Naive thymus-derived CD4-positive, alpha-beta T cell (primary cell): ENCODE data around the gene CCL1. TPM values are rescaled to one million over a fixed set of nuclear protein-coding genes. Genes with fewer than 3 reads are reported as not detected.

Experiments used
- ATAC-seq: fragments of 150-1000 bp; cut with Tn5 transposase; 2 replicates; pipeline ENCODE4 v1.10.0; 2021; ENCODE audit warnings: mild to moderate bottlenecking, moderate library complexity
- CTCF ChIA-PET: fragments of 350-600 bp; sonication (Branson Sonifier 250); formaldehyde crosslinking; loops from one replicate; lab custom pipeline; 2021; ENCODE audit warnings: antibody characterized with exemption; lab: Charles Lee
- POLR2A ChIA-PET: fragments of 350-600 bp; sonication (Branson Sonifier 250); formaldehyde crosslinking; loops from one replicate; lab custom pipeline; 2021; ENCODE audit warnings: antibody characterized with exemption, inconsistent platforms; lab: Charles Lee
- DNase-seq, 9 donors: peaks; one replicate each; pipeline versions ENCODE4 v3.0.0 to v3.0.0-alpha.2; 2020 to 2022; ENCODE audit warnings: mixed read lengths in 1 of 9
- H3K27ac ChIP-seq: one replicate; pipeline ENCODE4 v1.7.0; 2013; ENCODE audit warnings: mild to moderate bottlenecking, low read depth, low read length, moderate library complexity
- H3K27me3 ChIP-seq, 2 donors: one replicate each; pipeline ENCODE4 v1.7.0; 2013; ENCODE audit warnings: low read length in 2 of 2, mild to moderate bottlenecking in 2 of 2, moderate library complexity in 2 of 2; ENCODE audit not compliant: control insufficient read depth in 2 of 2, insufficient read depth in 2 of 2
- H3K36me3 ChIP-seq, 3 experiments: 1 replicate in 2 of 3; 2 replicates in 1 of 3; pipeline ENCODE4 v1.7.0; 2013; ENCODE audit warnings: low read length in 3 of 3, mild to moderate bottlenecking in 3 of 3, moderate library complexity in 1 of 3; ENCODE audit not compliant: insufficient read depth in 3 of 3, control insufficient read depth in 2 of 3
- H3K4me1 ChIP-seq, 2 donors: one replicate each; pipeline ENCODE4 v1.7.0; 2013; ENCODE audit warnings: low read length in 2 of 2, mild to moderate bottlenecking in 2 of 2, moderate library complexity in 1 of 2; ENCODE audit not compliant: control insufficient read depth in 2 of 2, insufficient read depth in 2 of 2
- H3K4me3 ChIP-seq: 2 replicates; pipeline ENCODE4 v1.7.0; 2013; ENCODE audit warnings: mild to moderate bottlenecking, low read length
- H3K9me3 ChIP-seq, 3 experiments: 1 replicate in 2 of 3; 2 replicates in 1 of 3; pipeline ENCODE4 v1.7.0; 2013; ENCODE audit warnings: low read length in 3 of 3; ENCODE audit not compliant: control insufficient read depth in 2 of 3
- H3K27ac Mint-ChIP-seq, 9 donors: one replicate each; pipeline ENCODE4 v1.8.0; 2020 to 2022; ENCODE audit warnings: mixed read lengths in 9 of 9, mild to moderate bottlenecking in 8 of 9, moderate library complexity in 5 of 9, inconsistent platforms in 2 of 9
- H3K27me3 Mint-ChIP-seq, 5 donors: one replicate each; pipeline ENCODE4 v1.8.0; 2021 to 2022; ENCODE audit warnings: mixed read lengths in 5 of 5, mild to moderate bottlenecking in 1 of 5
- H3K36me3 Mint-ChIP-seq, 5 donors: one replicate each; pipeline ENCODE4 v1.8.0; 2020 to 2022; ENCODE audit warnings: mixed read lengths in 5 of 5, mild to moderate bottlenecking in 3 of 5, inconsistent platforms in 1 of 5
- H3K4me1 Mint-ChIP-seq, 7 donors: one replicate each; pipeline ENCODE4 v1.8.0; 2020 to 2022; ENCODE audit warnings: mixed read lengths in 7 of 7, mild to moderate bottlenecking in 3 of 7, inconsistent platforms in 1 of 7
- H3K4me3 Mint-ChIP-seq, 10 donors: one replicate each; pipeline ENCODE4 v1.8.0; 2020 to 2022; ENCODE audit warnings: mild to moderate bottlenecking in 10 of 10, mixed read lengths in 10 of 10, moderate library complexity in 6 of 10, inconsistent platforms in 2 of 10
- H3K9me3 Mint-ChIP-seq, 11 donors: one replicate each; pipeline ENCODE4 v1.8.0; 2020 to 2022; ENCODE audit warnings: mixed read lengths in 11 of 11, mild to moderate bottlenecking in 4 of 11, inconsistent platforms in 1 of 11, moderate library complexity in 1 of 11
- intact Hi-C, 2 donors: fragments of 100-400 bp; cut with micrococcal nuclease; formaldehyde crosslinking; loops; one replicate each; pipeline ENCODE4 v1.15.1; 2023
- polyA plus RNA-seq, 2 donors: library from polyadenylated mRNA; unstranded; fragments of 300-500 nt; fragmentation: Illumina TruSeq; gene quantifications; one replicate each; pipeline ENCODE4 v1.2.3, GENCODE V29; 2021
- total RNA-seq, 6 experiments: library from RNA in 5 of 6; stranded (reverse) in 5 of 6; gene quantifications; 1 replicate in 5 of 6; 2 replicates in 1 of 6; pipeline ENCODE4 v1.2.3 and lab custom pipeline; 2021 to 2026

Gene CCL1
- total and polyA plus RNA-seq, 7 experiments from 2014 or later, result 17.4 TPM; not detected in 6

DNA sequence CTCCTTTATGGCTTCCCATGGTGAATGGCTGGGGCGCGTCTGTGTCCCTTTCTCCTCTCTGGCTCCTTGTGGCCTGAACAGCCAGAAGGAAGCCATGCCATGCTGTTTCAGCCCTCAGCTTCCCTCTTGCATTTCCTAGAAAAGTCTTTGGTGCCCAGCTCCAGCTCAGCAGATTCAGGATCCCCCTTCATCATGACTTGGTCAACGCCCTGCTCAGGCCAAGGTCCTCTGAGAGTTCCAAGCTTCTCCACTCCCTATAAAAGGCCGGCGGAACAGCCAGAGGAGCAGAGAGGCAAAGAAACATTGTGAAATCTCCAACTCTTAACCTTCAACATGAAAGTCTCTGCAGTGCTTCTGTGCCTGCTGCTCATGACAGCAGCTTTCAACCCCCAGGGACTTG is 6.8 kb downstream of the CCL1 start, which contains the start of gene CCL13:
TSS of gene CCL13 (plus strand) at position 287 of the 400 bp plus-strand sequence. CDS start at position 334, 47 bp downstream.
- Histone ChIP-seq H3K27me3 (no peaks in the 10 kb centered on the region), H3K27ac (no peak within 1 kb of the TSS), H3K36me3 (no peaks in the 10 kb centered on the region), H3K4me3 (no peak within 1 kb of the TSS), H3K4me1 (no peaks in the 10 kb centered on the region), H3K9me3 (no peaks in the 10 kb centered on the region)
- intact Hi-C loops, result no loop called here
- Mint-ChIP-seq H3K27me3 (peaks cover 4 to 40% (median 10%) of the 10 kb centered on the region in 5 donors), H3K4me1 (peaks cover 0 to 5% (median 0%) of the 10 kb centered on the region in 7 donors), H3K4me3 (no peak within 1 kb of the TSS), H3K36me3 (no peaks in the 10 kb centered on the region), H3K27ac (no peak within 1 kb of the TSS), H3K9me3 (peaks cover 0 to 4% (median 0%) of the 10 kb centered on the region in 11 donors)
- ChIA-PET POLR2A (no interaction called here), CTCF (no interaction called here)
- ATAC-seq, result no peak
- no peak for DNase-seq

DNA sequence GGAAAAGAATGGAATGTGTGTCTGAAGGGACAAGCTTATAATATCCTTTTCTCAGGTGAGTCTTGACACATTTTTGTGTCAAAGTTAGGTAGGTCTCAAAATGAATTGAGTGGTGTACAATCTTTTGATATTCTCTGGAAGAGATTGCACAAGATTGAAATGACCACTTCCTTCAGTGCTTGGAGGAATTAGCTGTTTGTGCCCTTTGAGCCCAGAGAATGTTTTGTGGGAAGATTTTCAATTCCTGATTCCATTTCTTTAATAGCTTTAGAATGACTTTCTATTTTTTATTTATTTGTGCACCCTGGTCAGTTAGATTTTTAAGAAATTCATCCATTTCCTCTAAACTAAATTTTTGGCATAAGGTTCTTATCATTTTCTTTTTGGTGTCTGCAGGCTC is 8.4 kb downstream of the CCL1 start:
- peaks cover 0 to 4% (median 0%) of the 10 kb centered on the region in 11 donors for H3K9me3 Mint-ChIP-seq
- no peak overlapping the region for H3K4me3 ChIP-seq
- no peak overlapping the region for H3K27ac ChIP-seq
- H3K4me3 Mint-ChIP-seq, result no peak overlapping the region
- no peaks in the 10 kb centered on the region for H3K4me1 Mint-ChIP-seq
- H3K27ac Mint-ChIP-seq, result no peak overlapping the region
- intact Hi-C loops, result no loop called here
- no peaks in the 10 kb centered on the region for H3K4me1 ChIP-seq
- H3K36me3 Mint-ChIP-seq, result no peaks in the 10 kb centered on the region
- H3K27me3 ChIP-seq, result no peaks in the 10 kb centered on the region
- CTCF ChIA-PET, result no interaction called here
- no peak for DNase-seq
- no peaks in the 10 kb centered on the region for H3K9me3 ChIP-seq
- no peaks in the 10 kb centered on the region for H3K36me3 ChIP-seq
- H3K27me3 Mint-ChIP-seq, result peaks cover 4 to 43% (median 10%) of the 10 kb centered on the region in 5 donors
- no peak for ATAC-seq
- POLR2A ChIA-PET, result no interaction called here

DNA sequence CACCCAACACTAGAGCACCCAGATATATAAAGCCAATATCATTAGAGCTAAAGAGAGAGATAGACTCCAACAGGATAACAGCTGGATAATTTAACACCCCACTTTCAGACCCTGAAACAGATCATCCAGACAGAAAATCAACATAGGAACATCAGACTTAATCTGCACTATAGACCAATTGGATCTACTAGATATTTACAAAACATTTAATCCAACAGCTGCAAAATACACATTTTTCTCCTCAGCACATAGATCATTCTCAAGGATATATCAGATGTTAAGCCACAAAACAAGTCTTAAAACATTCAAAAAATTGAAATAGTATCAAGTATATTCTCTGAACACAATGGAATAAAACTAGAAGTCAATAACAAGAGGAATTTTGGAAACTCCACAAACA is 10.8 kb downstream of the CCL1 start:
- H3K4me3 Mint-ChIP-seq, result no peak overlapping the region
- H3K36me3 ChIP-seq, result no peaks in the 10 kb centered on the region
- H3K27me3 ChIP-seq, result no peaks in the 10 kb centered on the region
- H3K36me3 Mint-ChIP-seq, result no peaks in the 10 kb centered on the region
- H3K9me3 Mint-ChIP-seq, result peaks cover 0 to 4% (median 0%) of the 10 kb centered on the region in 11 donors
- no peak for DNase-seq
- no peaks in the 10 kb centered on the region for H3K9me3 ChIP-seq
- H3K27ac Mint-ChIP-seq, result no peak overlapping the region
- no peak overlapping the region for H3K27ac ChIP-seq
- no peak overlapping the region for H3K4me3 ChIP-seq
- peaks cover 7 to 54% (median 20%) of the 10 kb centered on the region in 5 donors for H3K27me3 Mint-ChIP-seq
- ChIA-PET CTCF (interaction anchor here (1.4 kb wide), 1 partner anchor 10 kb away, joined by 4 read pairs; no protein-coding TSS in a partner anchor), POLR2A (no interaction called here)
- intact Hi-C loops, result no loop called here
- no peaks in the 10 kb centered on the region for H3K4me1 ChIP-seq
- H3K4me1 Mint-ChIP-seq, result no peaks in the 10 kb centered on the region
- ATAC-seq, result no peak

DNA sequence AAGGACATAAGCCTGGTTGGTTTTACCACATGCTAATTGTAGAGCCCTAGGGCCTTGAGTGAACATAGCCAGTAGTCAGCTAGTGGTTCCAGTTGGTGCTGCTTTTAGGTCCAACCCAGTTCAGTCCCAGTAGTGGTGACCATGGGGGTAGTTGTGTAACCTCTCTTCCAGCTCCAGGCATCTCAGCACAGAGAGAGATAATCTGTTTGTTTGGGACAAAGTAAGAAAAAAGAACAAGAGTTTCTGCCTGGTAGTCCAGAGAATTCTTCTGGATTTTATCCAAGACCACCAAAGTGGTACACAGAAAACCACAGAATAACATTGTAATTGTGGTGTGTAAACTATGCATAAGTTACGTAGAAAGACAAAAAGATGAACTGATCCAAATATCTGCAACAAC is 11.9 kb downstream of the CCL1 start:
- H3K36me3 ChIP-seq, result no peaks in the 10 kb centered on the region
- Mint-ChIP-seq H3K9me3 (peaks cover 0 to 4% (median 0%) of the 10 kb centered on the region in 11 donors), H3K4me1 (no peaks in the 10 kb centered on the region), H3K27me3 (peaks cover 7 to 62% (median 20%) of the 10 kb centered on the region in 5 donors), H3K36me3 (no peaks in the 10 kb centered on the region), H3K27ac (no peak overlapping the region), H3K4me3 (no peak overlapping the region)
- CTCF ChIA-PET, result no interaction called here
- no peak for ATAC-seq
- POLR2A ChIA-PET, result no interaction called here
- intact Hi-C loops, result no loop called here
- H3K9me3 ChIP-seq, result no peaks in the 10 kb centered on the region
- no peak overlapping the region for H3K4me3 ChIP-seq
- no peaks in the 10 kb centered on the region for H3K4me1 ChIP-seq
- no peaks in the 10 kb centered on the region for H3K27me3 ChIP-seq
- DNase-seq, result no peak
- H3K27ac ChIP-seq, result no peak overlapping the region

DNA sequence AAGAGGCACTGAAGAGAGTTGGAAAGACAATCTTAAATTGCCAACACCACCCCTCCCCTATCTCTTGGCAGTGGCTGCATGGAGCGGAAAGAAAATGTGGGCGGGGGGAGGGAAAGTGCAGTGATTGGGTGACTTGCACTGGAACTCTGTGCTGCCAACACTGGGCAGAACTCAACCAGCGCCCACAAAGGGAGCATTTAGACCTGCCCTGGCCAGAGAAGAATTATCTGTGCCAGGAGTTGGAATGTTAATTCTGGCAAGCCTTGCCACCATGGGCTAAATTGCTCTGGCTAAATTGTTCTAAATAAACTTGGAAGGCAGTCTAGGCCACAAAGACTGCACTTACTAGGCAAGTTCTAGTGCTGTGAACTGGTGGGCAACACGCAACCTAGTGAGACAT is 13.3 kb downstream of the CCL1 start:
- Mint-ChIP-seq H3K9me3 (peaks cover 0 to 4% (median 0%) of the 10 kb centered on the region in 11 donors), H3K36me3 (no peaks in the 10 kb centered on the region), H3K4me1 (no peaks in the 10 kb centered on the region), H3K4me3 (no peak overlapping the region), H3K27me3 (peaks cover 7 to 65% (median 25%) of the 10 kb centered on the region in 5 donors), H3K27ac (no peak overlapping the region)
- ChIA-PET POLR2A (no interaction called here), CTCF (no interaction called here)
- intact Hi-C loops, result no loop called here
- H3K9me3 ChIP-seq, result no peaks in the 10 kb centered on the region
- no peak overlapping the region for H3K27ac ChIP-seq
- H3K4me3 ChIP-seq, result no peak overlapping the region
- no peaks in the 10 kb centered on the region for H3K27me3 ChIP-seq
- no peaks in the 10 kb centered on the region for H3K4me1 ChIP-seq
- ATAC-seq (no peak), DNase-seq (no peak)
- no peaks in the 10 kb centered on the region for H3K36me3 ChIP-seq

DNA sequence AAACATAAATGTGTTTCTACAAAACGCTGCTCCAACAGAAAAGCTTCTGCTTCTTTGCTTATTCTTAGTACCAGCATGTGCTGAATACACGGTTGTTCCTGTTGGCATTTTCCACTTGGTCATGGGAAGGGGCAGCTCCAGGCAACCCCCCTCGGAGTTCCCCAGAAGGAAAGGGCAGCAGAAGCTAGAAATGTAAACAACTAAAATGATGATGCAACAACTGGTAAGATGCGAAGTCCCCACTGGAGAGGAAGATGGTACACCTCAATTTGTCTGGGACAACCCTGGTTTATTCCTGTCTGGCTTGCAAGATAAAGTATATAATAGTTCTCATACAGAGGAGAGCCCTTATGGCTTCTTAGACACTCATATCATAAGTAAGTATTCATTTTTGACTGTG is 16.0 kb downstream of the CCL1 start:
- no peaks in the 10 kb centered on the region for H3K9me3 ChIP-seq
- peaks cover 0 to 2% (median 0%) of the 10 kb centered on the region in 5 donors for H3K36me3 Mint-ChIP-seq
- H3K4me3 ChIP-seq, result no peak overlapping the region
- intact Hi-C loops, result no loop called here
- H3K36me3 ChIP-seq, result no peaks in the 10 kb centered on the region
- ATAC-seq (no peak), DNase-seq (no peak)
- H3K4me3 Mint-ChIP-seq, result no peak overlapping the region
- peaks cover 29 to 61% (median 41%) of the 10 kb centered on the region in 5 donors for H3K27me3 Mint-ChIP-seq
- POLR2A ChIA-PET, result no interaction called here
- no peak overlapping the region for H3K27ac Mint-ChIP-seq
- H3K4me1 ChIP-seq, result no peaks in the 10 kb centered on the region
- no peaks in the 10 kb centered on the region for H3K27me3 ChIP-seq
- no peak overlapping the region for H3K27ac ChIP-seq
- no peaks in the 10 kb centered on the region for H3K4me1 Mint-ChIP-seq
- peaks cover 0 to 1% (median 0%) of the 10 kb centered on the region in 11 donors for H3K9me3 Mint-ChIP-seq
- CTCF ChIA-PET, result no interaction called here

DNA sequence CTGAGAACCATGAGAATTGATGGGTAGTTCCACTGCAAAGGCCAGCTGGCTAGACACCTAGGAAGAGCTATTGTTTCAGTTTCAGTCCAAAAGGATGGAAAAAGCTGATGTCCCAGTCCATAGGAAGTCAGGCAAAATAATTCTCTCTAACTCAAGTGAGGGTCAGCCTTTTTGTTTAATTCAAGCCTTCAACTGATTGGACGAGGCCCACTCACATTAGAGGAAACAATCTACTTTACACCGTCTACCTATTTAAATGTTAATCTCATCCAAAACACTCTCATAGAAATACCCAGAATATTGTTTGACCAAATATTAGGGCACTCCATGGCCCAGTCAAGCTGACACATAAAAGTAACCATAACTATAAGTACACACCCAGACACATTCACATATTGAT is 21.1 kb downstream of the CCL1 start:
- intact Hi-C loops, result no loop called here
- Histone ChIP-seq H3K27ac (no peak overlapping the region), H3K27me3 (no peaks in the 10 kb centered on the region), H3K4me1 (no peaks in the 10 kb centered on the region), H3K36me3 (no peaks in the 10 kb centered on the region), H3K4me3 (no peak overlapping the region), H3K9me3 (no peaks in the 10 kb centered on the region)
- Mint-ChIP-seq H3K4me3 (no peak overlapping the region), H3K4me1 (no peaks in the 10 kb centered on the region), H3K27ac (no peak overlapping the region), H3K27me3 (peaks cover 50 to 64% (median 62%) of the 10 kb centered on the region in 5 donors), H3K9me3 (peaks cover 0 to 8% (median 0%) of the 10 kb centered on the region in 11 donors), H3K36me3 (peaks cover 0 to 5% (median 0%) of the 10 kb centered on the region in 5 donors)
- DNase-seq (no peak), ATAC-seq (no peak)
- CTCF ChIA-PET, result no interaction called here
- POLR2A ChIA-PET, result no interaction called here
